ENCODE data around the gene GPC3.
"Not testable (repeated sequence)": the region's sequence is repeated elsewhere in the genome, so short reads cannot be mapped to it uniquely, and the experiment has no call there.

Gene GPC3

GRCh38 chrX:133534172-133534571, 451.2 kb downstream of the GPC3 start:
- in situ Hi-C loops (cut with MboI; ENCODE audit: low pct_unique_long_range_greater_than_20kb, low sequenced_read_pairs) = no loop called here
- DNase-seq = no peak

GRCh38 chrX:133533249-133533648, 452.1 kb downstream of the GPC3 start:
- in situ Hi-C loops (cut with MboI; ENCODE audit: low pct_unique_long_range_greater_than_20kb, low sequenced_read_pairs) = no loop called here
- no peak for DNase-seq

- in situ Hi-C loops (cut with MboI; ENCODE audit: low pct_unique_long_range_greater_than_20kb, low sequenced_read_pairs) = no loop called here
- DNase-seq = no peak
These were observed 454.4 kb downstream of the GPC3 start for GRCh38 chrX:133530960-133531359.

- DNase-seq = no peak
- in situ Hi-C loops (cut with MboI; ENCODE audit: low pct_unique_long_range_greater_than_20kb, low sequenced_read_pairs) = no loop called here
These were observed 455.8 kb downstream of the GPC3 start for GRCh38 chrX:133529578-133529977.

GRCh38 chrX:133527825-133528224, 457.6 kb downstream of the GPC3 start:
- in situ Hi-C loops (cut with MboI; ENCODE audit: low pct_unique_long_range_greater_than_20kb, low sequenced_read_pairs) = no loop called here
- DNase-seq = no peak

- no peak for DNase-seq
These were observed 458.0 kb downstream of the GPC3 start for GRCh38 chrX:133527415-133527814.

GRCh38 chrX:133526773-133527172, 458.6 kb downstream of the GPC3 start:
- DNase-seq; in situ Hi-C loops (cut with MboI; ENCODE audit: low pct_unique_long_range_greater_than_20kb, low sequenced_read_pairs): not testable (repeated sequence)

More at GRCh38 chrX:133527415-133527814, 458.0 kb downstream of the GPC3 start:
- in situ Hi-C loops (cut with MboI; ENCODE audit: low pct_unique_long_range_greater_than_20kb, low sequenced_read_pairs) = no loop called here

- in situ Hi-C loops (cut with MboI; ENCODE audit: low pct_unique_long_range_greater_than_20kb, low sequenced_read_pairs) = no loop called here
- DNase-seq = no peak
These were observed 461.9 kb downstream of the GPC3 start for GRCh38 chrX:133523526-133523925.

- in situ Hi-C loops (cut with MboI; ENCODE audit: low pct_unique_long_range_greater_than_20kb, low sequenced_read_pairs) = no loop called here
- no peak for DNase-seq
These were observed 462.3 kb downstream of the GPC3 start for GRCh38 chrX:133523081-133523487.

GRCh38 chrX:133516686-133517085, 468.7 kb downstream of the GPC3 start:
- in situ Hi-C loops (cut with MboI; ENCODE audit: low pct_unique_long_range_greater_than_20kb, low sequenced_read_pairs) = no loop called here
- DNase-seq = no peak

GRCh38 chrX:133514486-133514885, 470.9 kb downstream of the GPC3 start:
- in situ Hi-C loops (cut with MboI; ENCODE audit: low pct_unique_long_range_greater_than_20kb, low sequenced_read_pairs) = no loop called here
- DNase-seq = no peak

- DNase-seq = no peak
- in situ Hi-C loops (cut with MboI; ENCODE audit: low pct_unique_long_range_greater_than_20kb, low sequenced_read_pairs) = no loop called here
These were observed 472.3 kb downstream of the GPC3 start for GRCh38 chrX:133513123-133513522.

- DNase-seq = no peak
- in situ Hi-C loops (cut with MboI; ENCODE audit: low pct_unique_long_range_greater_than_20kb, low sequenced_read_pairs) = no loop called here
These were observed 474.4 kb downstream of the GPC3 start for GRCh38 chrX:133511041-133511440.

- in situ Hi-C loops (cut with MboI; ENCODE audit: low pct_unique_long_range_greater_than_20kb, low sequenced_read_pairs) = no loop called here
- DNase-seq = no peak
These were observed 488.0 kb downstream of the GPC3 start for GRCh38 chrX:133497356-133497755.

- no peak for DNase-seq
- in situ Hi-C loops (cut with MboI; ENCODE audit: low pct_unique_long_range_greater_than_20kb, low sequenced_read_pairs) = no loop called here
These were observed 489.7 kb downstream of the GPC3 start for GRCh38 chrX:133495464-133496391.

- in situ Hi-C loops (cut with MboI; ENCODE audit: low pct_unique_long_range_greater_than_20kb, low sequenced_read_pairs) = no loop called here
- DNase-seq = no peak
These were observed 492.0 kb downstream of the GPC3 start for GRCh38 chrX:133493366-133493765.

GRCh38 chrX:133490955-133491354, 494.4 kb downstream of the GPC3 start:
- no peak for DNase-seq
- in situ Hi-C loops (cut with MboI; ENCODE audit: low pct_unique_long_range_greater_than_20kb, low sequenced_read_pairs) = no loop called here

Measured in KBM-7 (cell line).